NB4 (cell line): ENCODE results near the gene CTNNA2.

Experiments used
- CTCF ChIP-seq: IDR thresholded peaks from one replicate; pipeline ENCODE4 v1.5.1; 2012; ENCODE audit warnings: low read depth, low read length
- MAX ChIP-seq: IDR thresholded peaks from 2 replicates; pipeline ENCODE4 v1.6.1; 2011; ENCODE audit warnings: low read depth, low read length
- MYC ChIP-seq: IDR thresholded peaks from 2 replicates; pipeline ENCODE4 v1.6.1; 2011; ENCODE audit warnings: low read depth, low read length
- POLR2A ChIP-seq: IDR thresholded peaks from 2 replicates; pipeline ENCODE4 v1.6.1; 2011; ENCODE audit warnings: mild to moderate bottlenecking; ENCODE audit not compliant: insufficient read length; ENCODE audit errors: extremely low read depth

- TF ChIP-seq CTCF (no peak), POLR2A (no peak), MAX (no peak), MYC (no peak)
Observed at GRCh38 chr2:80113399-80113798, 600.5 kb downstream of the CTNNA2 start.
